ENCODE measurements around the gene LDAH. TPM values are rescaled to one million over a fixed set of nuclear protein-coding genes. Genes with fewer than 3 reads are reported as not detected.

The LDAH gene
- total and polyA plus RNA-seq, 2 experiments from 2014 or later = 12.1 to 37.5 TPM

GRCh38 chr2:20648206-20648605, 174.7 kb downstream of the LDAH start:
- Mint-ChIP-seq H3K36me3 (ENCODE audit: low read depth) (no peaks in the 10 kb centered on the region; the same call in 1 of the 3 replicates), H3K27ac (no peak overlapping the region), H3K4me3 (no peak overlapping the region), H3K4me1 (peaks cover 26% of the 10 kb centered on the region), H3K27me3 (ENCODE audit: insufficient read depth, low read depth, poor library complexity) (peaks cover 20% of the 10 kb centered on the region), H3K9me3 (no peaks in the 10 kb centered on the region; the same call in 2 of the 3 replicates)
- Histone ChIP-seq H3K27ac (ENCODE audit: low read depth) (no peak overlapping the region), H3K4me2 (no peak overlapping the region), H3K79me2 (replicated peaks; ENCODE audit: insufficient read depth) (no peaks in the 10 kb centered on the region), H3K4me1 (ENCODE audit: insufficient read depth) (peaks cover 14% of the 10 kb centered on the region), H3K27me3 (ENCODE audit: insufficient read depth) (peaks cover 10% of the 10 kb centered on the region; the same call in 1 of the 2 replicates), H2AFZ (no peak overlapping the region), H4K20me1 (replicated peaks; ENCODE audit: insufficient read depth) (no peaks in the 10 kb centered on the region), H3F3A (replicated peaks; ENCODE audit: low read depth) (no peaks in the 10 kb centered on the region), H3K4me3 (no peak overlapping the region), H3K36me3 (ENCODE audit: insufficient read depth) (no peaks in the 10 kb centered on the region), H3K9me2 (ENCODE audit: insufficient read depth) (no peaks in the 10 kb centered on the region)
- no peak for ATAC-seq
- no peak for TF ChIP-seq STAT1 (IDR thresholded peaks at IDR 0.05; ENCODE audit: unreplicated experiment)
- TF ChIP-seq, protein P1, sequence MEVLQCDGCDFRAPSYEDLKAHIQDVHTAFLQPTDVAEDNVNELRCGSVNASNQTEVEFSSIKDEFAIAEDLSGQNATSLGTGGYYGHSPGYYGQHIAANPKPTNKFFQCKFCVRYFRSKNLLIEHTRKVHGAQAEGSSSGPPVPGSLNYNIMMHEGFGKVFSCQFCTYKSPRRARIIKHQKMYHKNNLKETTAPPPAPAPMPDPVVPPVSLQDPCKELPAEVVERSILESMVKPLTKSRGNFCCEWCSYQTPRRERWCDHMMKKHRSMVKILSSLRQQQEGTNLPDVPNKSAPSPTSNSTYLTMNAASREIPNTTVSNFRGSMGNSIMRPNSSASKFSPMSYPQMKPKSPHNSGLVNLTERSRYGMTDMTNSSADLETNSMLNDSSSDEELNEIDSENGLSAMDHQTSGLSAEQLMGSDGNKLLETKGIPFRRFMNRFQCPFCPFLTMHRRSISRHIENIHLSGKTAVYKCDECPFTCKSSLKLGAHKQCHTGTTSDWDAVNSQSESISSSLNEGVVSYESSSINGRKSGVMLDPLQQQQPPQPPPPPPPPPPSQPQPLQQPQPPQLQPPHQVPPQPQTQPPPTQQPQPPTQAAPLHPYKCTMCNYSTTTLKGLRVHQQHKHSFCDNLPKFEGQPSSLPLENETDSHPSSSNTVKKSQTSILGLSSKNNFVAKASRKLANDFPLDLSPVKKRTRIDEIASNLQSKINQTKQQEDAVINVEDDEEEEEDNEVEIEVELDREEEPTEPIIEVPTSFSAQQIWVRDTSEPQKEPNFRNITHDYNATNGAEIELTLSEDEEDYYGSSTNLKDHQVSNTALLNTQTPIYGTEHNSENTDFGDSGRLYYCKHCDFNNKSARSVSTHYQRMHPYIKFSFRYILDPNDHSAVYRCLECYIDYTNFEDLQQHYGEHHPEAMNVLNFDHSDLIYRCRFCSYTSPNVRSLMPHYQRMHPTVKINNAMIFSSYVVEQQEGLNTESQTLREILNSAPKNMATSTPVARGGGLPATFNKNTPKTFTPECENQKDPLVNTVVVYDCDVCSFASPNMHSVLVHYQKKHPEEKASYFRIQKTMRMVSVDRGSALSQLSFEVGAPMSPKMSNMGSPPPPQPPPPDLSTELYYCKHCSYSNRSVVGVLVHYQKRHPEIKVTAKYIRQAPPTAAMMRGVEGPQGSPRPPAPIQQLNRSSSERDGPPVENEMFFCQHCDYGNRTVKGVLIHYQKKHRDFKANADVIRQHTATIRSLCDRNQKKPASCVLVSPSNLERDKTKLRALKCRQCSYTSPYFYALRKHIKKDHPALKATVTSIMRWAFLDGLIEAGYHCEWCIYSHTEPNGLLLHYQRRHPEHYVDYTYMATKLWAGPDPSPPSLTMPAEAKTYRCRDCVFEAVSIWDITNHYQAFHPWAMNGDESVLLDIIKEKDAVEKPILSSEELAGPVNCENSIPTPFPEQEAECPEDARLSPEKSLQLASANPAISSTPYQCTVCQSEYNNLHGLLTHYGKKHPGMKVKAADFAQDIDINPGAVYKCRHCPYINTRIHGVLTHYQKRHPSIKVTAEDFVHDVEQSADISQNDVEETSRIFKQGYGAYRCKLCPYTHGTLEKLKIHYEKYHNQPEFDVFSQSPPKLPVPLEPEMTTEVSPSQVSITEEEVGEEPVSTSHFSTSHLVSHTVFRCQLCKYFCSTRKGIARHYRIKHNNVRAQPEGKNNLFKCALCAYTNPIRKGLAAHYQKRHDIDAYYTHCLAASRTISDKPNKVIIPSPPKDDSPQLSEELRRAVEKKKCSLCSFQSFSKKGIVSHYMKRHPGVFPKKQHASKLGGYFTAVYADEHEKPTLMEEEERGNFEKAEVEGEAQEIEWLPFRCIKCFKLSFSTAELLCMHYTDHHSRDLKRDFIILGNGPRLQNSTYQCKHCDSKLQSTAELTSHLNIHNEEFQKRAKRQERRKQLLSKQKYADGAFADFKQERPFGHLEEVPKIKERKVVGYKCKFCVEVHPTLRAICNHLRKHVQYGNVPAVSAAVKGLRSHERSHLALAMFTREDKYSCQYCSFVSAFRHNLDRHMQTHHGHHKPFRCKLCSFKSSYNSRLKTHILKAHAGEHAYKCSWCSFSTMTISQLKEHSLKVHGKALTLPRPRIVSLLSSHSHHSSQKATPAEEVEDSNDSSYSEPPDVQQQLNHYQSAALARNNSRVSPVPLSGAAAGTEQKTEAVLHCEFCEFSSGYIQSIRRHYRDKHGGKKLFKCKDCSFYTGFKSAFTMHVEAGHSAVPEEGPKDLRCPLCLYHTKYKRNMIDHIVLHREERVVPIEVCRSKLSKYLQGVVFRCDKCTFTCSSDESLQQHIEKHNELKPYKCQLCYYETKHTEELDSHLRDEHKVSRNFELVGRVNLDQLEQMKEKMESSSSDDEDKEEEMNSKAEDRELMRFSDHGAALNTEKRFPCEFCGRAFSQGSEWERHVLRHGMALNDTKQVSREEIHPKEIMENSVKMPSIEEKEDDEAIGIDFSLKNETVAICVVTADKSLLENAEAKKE (CRISPR knock-in tag; IDR thresholded peaks at IDR 0.05) = no peak
- TF ChIP-seq EZH2 (IDR thresholded peaks at IDR 0.05; ENCODE audit: low read depth, unreplicated experiment) = no peak
- no peak for TF ChIP-seq POLR2AphosphoS5 (IDR thresholded peaks at IDR 0.05; ENCODE audit: low read depth)
- no peak for TF ChIP-seq JUNB (IDR thresholded peaks at IDR 0.05; ENCODE audit: unreplicated experiment)
- TF ChIP-seq REST (IDR thresholded peaks at IDR 0.05; ENCODE audit: unreplicated experiment) = no peak
- DNase-seq (ENCODE audit: low spot score) = no peak

Measured in GM23338 (cell line).